T-helper 1 cell treated with Interleukin-12 subunit alpha and Interleukin-12 subunit beta and Interleukin-4 antibody, amounts not matched to agents 30 μg/mL and 1 μg/mL, for 36 hours (primary cell): ENCODE measurements around the gene C19orf47.
"Not testable (repeated sequence)": the region's sequence is repeated elsewhere in the genome, so short reads cannot be mapped to it uniquely, and the experiment has no call there.

ENCODE experiments used
- H3K27ac Mint-ChIP-seq: one replicate; pipeline ENCODE4 v1.8.0; 2021; ENCODE audit warnings: mild to moderate bottlenecking, mixed read lengths
- H3K27me3 Mint-ChIP-seq: one replicate; pipeline ENCODE4 v1.8.0; 2021; ENCODE audit warnings: low read depth, mixed read lengths
- H3K36me3 Mint-ChIP-seq: one replicate; pipeline ENCODE4 v1.8.0; 2021; ENCODE audit warnings: low read depth, mixed read lengths
- H3K4me1 Mint-ChIP-seq: one replicate; pipeline ENCODE4 v1.8.0; 2021; ENCODE audit warnings: low read depth, mixed read lengths
- H3K4me3 Mint-ChIP-seq: one replicate; pipeline ENCODE4 v1.8.0; 2021; ENCODE audit warnings: mild to moderate bottlenecking, moderate library complexity, mixed read lengths
- H3K9me3 Mint-ChIP-seq: one replicate; pipeline ENCODE4 v1.8.0; 2021; ENCODE audit warnings: mixed read lengths

Gene C19orf47

DNA sequence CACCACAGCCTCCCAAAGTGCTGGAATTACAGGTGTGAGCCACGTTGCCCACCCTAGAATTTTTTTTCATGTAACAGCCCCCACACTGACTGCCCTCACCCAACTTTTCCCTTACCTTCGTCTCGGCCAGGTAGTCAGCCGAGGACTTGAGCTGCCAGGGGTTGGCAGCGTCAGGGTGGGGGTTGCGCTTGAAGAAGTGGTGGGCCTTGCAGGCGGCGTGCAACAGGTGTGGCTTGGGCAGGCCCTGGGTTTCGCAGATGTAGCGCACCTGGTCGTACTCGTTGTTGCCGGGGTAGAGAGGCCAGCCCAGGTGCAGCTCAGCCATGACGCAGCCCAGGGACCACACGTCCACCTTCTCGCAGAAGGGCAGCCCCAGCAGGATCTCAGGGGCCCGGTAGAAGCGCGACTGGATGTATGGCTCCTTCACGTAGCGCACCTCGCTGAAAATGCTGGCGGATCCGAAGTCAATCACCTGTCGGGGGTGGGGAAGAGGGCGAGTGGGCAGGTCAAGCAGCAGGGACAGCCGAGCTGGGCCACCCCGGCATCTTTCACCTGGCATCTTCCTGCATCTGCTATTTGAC, 35.6 kb upstream of the C19orf47 start:
- Mint-ChIP-seq H3K4me1 (no peaks in the 10 kb centered on the region), H3K9me3 (no peaks in the 10 kb centered on the region), H3K4me3 (no peak overlapping the region), H3K36me3 (no peaks in the 10 kb centered on the region), H3K27ac (no peak overlapping the region), H3K27me3 (no peaks in the 10 kb centered on the region)

DNA sequence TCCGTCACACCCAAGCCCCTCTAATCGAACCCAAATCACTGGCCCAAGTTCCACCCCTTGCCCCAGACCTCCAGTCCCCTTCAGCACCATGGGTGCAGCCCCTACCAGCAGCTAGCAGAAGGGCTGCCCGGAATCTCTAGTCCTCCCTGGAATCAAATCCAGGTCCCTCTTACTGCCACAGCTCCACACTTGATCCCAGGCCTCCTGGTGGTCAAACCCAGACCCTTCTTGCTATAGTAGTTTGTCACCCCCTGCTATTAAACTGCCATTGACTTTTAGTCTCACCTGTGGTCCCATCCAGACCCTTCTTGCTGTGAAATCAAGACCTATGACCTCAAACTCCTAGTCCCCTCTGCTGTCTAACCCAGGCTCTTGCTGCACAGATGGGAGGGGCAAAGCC, 33.1 kb upstream of the C19orf47 start:
- no peak overlapping the region for H3K4me3 Mint-ChIP-seq
- H3K36me3 Mint-ChIP-seq: no peaks in the 10 kb centered on the region
- H3K27ac Mint-ChIP-seq: no peak overlapping the region
- no peaks in the 10 kb centered on the region for H3K4me1 Mint-ChIP-seq
- H3K9me3 Mint-ChIP-seq: no peaks in the 10 kb centered on the region
- H3K27me3 Mint-ChIP-seq: no peaks in the 10 kb centered on the region

DNA sequence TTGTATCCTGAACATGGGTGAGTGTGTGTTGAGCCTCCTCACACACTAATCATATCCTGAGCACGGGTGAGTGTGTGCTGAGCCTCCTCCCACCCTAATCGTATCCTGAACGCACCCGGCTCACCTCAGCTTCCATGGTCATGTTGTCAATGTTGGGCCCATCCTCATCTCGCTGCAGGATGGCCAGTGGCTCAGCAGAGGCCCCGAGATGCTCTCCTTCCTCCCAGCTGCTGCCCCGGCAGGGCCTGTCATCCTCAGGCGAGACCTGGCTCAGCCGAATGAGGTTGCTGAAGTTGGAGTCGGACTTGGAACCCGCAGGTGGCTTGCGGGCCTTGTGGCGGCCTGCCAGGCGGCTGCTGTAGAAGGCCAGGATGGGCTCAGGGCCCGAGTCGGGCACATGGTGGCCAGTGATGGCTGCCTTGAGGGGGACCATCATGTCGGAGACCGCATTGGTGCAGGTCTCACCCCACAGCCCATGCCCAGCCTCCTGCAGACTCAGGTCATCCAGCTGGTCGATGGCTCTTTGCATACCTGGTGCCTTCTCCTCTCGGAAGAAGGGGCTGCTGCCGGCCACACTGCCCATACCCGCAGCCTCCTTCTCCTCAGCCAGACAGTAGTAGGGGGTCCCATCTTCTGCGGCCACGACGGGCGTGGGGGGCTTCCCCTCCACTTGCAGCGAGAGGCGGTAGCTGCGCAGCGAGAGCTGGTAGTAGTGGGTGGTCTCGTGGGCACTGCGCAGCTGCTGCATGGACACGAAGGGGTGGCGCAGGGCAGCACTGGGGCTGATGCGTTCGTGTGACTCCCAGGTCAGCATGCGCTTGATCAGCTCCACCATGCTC, 32.2 kb upstream of the C19orf47 start:
- no peak overlapping the region for H3K27ac Mint-ChIP-seq

DNA sequence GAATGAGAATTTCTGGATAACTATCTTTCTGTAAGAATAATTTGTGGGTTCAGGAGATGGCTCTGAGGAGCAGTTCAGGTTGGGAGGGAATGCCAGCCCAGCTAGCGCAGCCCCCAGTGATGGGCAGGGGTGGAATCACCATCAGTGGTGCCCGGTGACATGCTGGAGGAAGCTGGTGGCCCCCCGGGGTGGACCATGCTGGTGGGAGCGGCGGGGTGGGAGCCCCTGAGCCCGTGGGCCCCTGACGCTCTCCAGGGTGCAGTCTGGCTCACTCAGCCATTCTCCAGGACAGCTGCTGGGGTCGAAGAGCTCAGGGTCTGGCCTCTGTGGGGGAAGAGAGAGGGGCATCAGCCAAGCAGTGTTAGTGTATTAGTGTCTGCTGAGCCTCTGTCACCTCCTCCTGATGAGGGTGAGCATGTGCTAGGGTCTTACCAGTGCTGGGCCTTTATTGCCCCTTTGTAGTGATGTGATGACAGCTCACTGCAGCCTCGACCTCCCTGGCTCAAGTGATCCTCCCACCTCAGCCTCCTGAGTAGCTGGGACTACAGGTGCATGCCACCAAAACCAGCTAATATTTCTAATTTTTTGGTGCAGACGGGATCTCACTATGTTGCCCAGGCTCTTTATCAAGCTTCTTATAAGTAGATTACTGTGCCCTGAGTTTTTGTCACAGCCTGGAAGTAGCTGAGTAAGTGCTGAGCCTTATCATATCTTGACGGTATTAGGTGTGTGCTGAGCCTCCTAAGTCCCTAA, 31.4 kb upstream of the C19orf47 start:
- H3K27me3 Mint-ChIP-seq: no peaks in the 10 kb centered on the region
- H3K9me3 Mint-ChIP-seq: no peaks in the 10 kb centered on the region
- no peak overlapping the region for H3K27ac Mint-ChIP-seq
- no peak overlapping the region for H3K4me3 Mint-ChIP-seq
- peaks cover 4% of the 10 kb centered on the region for H3K4me1 Mint-ChIP-seq
- peaks cover 3% of the 10 kb centered on the region for H3K36me3 Mint-ChIP-seq

More for the DNA sequence above, 32.2 kb upstream of the C19orf47 start:
- Mint-ChIP-seq H3K9me3 (no peaks in the 10 kb centered on the region), H3K4me3 (no peak overlapping the region), H3K36me3 (no peaks in the 10 kb centered on the region), H3K4me1 (no peaks in the 10 kb centered on the region), H3K27me3 (no peaks in the 10 kb centered on the region)

DNA sequence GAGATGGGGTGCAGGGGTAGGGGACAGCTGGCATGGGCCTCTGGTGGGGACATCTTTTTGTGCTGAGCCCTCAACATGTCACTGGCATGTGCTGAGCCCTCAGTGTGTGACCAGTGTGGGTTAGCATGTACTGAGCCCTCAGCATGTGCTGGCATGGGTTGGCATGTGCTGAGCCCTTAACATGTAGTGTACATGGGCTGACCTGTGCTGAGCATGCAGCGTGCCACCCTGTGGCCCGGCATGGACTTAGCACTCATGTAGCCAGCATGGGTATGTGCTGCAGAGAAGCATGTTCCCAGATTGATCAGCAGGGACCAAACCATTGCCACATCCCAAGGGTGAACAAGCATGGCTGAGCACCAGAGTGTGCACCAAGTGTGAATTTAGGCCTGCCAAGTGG, 30.3 kb upstream of the C19orf47 start:
- no peaks in the 10 kb centered on the region for H3K9me3 Mint-ChIP-seq
- H3K27me3 Mint-ChIP-seq: no peaks in the 10 kb centered on the region
- peaks cover 8% of the 10 kb centered on the region for H3K4me1 Mint-ChIP-seq
- peaks cover 3% of the 10 kb centered on the region for H3K36me3 Mint-ChIP-seq
- H3K4me3 Mint-ChIP-seq: no peak overlapping the region
- no peak overlapping the region for H3K27ac Mint-ChIP-seq

DNA sequence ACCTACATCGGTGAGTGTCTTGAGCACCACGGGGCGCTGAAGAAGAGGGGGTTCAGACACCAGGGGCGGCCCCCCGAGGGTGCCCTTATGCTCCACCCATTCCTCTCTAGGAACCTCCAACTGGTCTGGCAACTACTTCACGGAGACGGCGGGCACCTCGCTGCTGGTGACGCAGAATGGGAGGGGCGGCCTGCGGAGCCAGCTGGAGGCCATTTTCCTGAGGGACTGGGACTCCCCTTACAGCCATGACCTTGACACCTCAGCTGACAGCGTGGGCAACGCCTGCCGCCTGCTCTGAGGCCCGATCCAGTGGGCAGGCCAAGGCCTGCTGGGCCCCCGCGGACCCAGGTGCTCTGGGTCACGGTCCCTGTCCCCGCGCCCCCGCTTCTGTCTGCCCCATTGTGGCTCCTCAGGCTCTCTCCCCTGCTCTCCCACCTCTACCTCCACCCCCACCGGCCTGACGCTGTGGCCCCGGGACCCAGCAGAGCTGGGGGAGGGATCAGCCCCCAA, 29.7 kb upstream of the C19orf47 start:
- Mint-ChIP-seq H3K36me3 (peaks cover 3% of the 10 kb centered on the region), H3K27me3 (no peaks in the 10 kb centered on the region), H3K9me3 (no peaks in the 10 kb centered on the region), H3K4me1 (peaks cover 8% of the 10 kb centered on the region), H3K27ac (no peak overlapping the region), H3K4me3 (no peak overlapping the region)

DNA sequence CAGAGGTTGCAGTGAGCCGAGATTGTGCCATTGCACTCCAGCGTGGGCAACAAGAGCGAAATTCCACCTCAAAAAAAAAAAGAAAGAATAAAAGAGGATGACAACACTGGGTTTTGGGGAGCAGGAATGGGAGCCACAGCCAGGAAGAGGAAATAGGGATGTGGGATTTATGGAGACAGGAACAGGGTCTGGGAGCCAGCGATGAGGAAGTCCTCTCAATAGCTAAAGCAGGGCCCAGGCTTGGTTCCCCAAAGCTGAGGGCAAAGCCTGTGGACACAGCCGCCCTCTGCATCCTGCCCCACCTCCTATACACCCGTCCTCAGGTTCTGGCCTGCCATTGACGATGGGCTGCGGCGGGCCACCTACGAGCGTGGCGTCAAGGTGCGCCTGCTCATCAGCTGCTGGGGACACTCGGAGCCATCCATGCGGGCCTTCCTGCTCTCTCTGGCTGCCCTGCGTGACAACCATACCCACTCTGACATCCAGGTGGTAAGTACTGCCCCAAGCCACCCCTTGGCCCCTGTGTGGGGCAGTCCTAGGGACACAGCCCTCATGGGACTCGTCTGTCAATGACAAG, 28.2 kb upstream of the C19orf47 start:
- no peaks in the 10 kb centered on the region for H3K27me3 Mint-ChIP-seq
- no peak overlapping the region for H3K4me3 Mint-ChIP-seq
- H3K9me3 Mint-ChIP-seq: no peaks in the 10 kb centered on the region
- H3K36me3 Mint-ChIP-seq: peaks cover 5% of the 10 kb centered on the region
- peaks cover 8% of the 10 kb centered on the region for H3K4me1 Mint-ChIP-seq
- no peak overlapping the region for H3K27ac Mint-ChIP-seq

DNA sequence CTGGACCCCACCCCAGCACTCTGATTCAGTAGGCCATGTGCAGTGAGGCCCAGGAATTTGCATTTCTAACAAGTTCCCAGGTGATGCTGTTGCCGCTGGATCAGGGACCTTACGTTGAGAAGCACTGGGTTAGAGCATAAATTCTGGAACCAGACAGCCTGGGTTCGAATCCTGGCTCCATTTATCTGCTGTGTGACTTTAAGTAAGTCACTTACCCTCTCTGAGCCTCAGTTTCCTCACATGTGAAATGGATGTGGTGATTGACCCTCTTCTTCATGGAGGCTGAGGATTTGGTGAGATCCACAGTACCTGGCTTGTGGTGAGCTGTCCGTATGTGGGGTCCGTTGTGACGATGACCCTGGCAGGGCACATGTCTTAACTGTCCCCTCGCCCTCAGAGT, 25.9 kb upstream of the C19orf47 start:
- no peak overlapping the region for H3K27ac Mint-ChIP-seq
- H3K9me3 Mint-ChIP-seq: no peaks in the 10 kb centered on the region
- peaks cover 8% of the 10 kb centered on the region for H3K4me1 Mint-ChIP-seq
- H3K4me3 Mint-ChIP-seq: no peak overlapping the region
- H3K36me3 Mint-ChIP-seq: peaks cover 5% of the 10 kb centered on the region
- no peaks in the 10 kb centered on the region for H3K27me3 Mint-ChIP-seq

DNA sequence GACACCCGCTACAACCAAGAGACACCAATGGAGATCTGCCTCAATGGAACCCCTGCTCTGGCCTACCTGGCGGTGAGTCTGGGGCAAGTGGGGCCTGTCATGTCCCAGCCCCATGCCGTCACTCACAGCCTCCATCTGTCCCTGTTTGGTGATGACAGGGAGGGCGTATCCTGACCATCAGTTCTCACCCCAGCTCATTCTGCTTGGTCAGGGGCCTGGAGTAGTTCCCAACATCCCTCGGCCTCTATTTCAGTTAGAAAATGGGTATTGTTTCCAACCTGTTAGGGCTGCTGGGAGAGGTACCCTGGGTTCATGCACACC, 23.6 kb upstream of the C19orf47 start:
- H3K27me3 Mint-ChIP-seq: no peaks in the 10 kb centered on the region
- H3K4me1 Mint-ChIP-seq: peaks cover 8% of the 10 kb centered on the region
- no peak overlapping the region for H3K27ac Mint-ChIP-seq
- H3K9me3 Mint-ChIP-seq: no peaks in the 10 kb centered on the region
- peaks cover 5% of the 10 kb centered on the region for H3K36me3 Mint-ChIP-seq
- no peak overlapping the region for H3K4me3 Mint-ChIP-seq

DNA sequence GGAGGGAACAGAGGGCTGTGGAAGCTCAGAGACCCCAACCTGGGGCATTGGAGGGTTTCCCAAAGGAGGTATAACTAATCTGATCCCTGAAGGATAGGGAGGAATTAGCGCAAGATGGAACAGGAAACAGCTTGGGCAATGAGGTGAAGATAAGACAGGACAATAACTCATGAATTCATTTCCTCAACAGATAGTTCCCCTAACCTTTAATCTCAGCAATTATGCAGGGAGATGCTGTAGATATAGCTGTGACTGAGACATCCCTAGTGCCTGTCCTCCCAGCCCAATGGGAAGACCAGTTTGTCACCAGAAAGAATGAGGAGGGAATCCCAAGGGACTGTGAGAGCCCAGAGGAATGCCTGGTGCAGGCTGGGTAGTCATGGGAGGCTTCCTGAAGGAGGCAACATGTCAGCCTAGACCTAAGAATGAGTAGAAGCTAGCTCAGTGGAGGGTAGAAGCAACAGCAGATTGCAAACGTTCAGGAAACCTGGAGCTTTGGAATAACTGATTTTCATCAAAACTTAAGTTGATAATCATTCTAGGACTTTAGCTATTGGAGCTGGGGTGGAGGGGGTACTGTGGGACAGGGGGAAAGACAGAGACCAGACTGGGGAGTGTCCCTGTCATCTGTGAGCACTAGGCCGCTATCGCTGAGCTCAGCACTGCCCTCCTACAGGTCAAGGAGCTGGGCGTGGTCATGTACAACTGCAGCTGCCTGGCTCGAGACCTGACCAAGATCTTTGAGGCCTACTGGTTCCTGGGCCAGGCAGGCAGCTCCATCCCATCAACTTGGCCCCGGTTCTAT, 23.0 kb upstream of the C19orf47 start:
- H3K4me3 Mint-ChIP-seq: no peak overlapping the region
- H3K36me3 Mint-ChIP-seq: peaks cover 5% of the 10 kb centered on the region
- no peaks in the 10 kb centered on the region for H3K27me3 Mint-ChIP-seq
- no peak overlapping the region for H3K27ac Mint-ChIP-seq
- H3K4me1 Mint-ChIP-seq: peaks cover 8% of the 10 kb centered on the region
- H3K9me3 Mint-ChIP-seq: no peaks in the 10 kb centered on the region

DNA sequence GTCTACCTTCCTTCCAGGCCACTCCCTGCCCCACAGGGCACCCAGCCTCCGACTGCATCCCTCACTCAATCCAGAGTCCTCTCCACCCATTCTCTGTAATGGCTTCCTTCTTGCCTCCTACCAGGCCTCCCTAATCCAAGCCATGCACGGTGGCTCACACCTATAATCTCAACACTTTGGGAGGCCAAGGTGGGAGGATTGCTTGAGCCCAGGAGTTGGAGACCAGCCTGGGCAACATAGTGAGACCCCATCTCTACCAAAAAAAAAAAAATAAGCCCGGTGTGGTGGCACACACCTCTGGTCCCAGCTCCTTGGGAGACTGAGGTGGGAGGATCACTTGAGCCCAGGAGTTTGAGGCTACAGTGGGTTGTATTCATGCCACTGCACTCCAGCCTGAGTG, 22.1 kb upstream of the C19orf47 start:
- not testable (repeated sequence) for H3K27ac Mint-ChIP-seq, H3K9me3 Mint-ChIP-seq, H3K27me3 Mint-ChIP-seq, H3K36me3 Mint-ChIP-seq, H3K4me3 Mint-ChIP-seq
- H3K4me1 Mint-ChIP-seq: peaks cover 10% of the 10 kb centered on the region

DNA sequence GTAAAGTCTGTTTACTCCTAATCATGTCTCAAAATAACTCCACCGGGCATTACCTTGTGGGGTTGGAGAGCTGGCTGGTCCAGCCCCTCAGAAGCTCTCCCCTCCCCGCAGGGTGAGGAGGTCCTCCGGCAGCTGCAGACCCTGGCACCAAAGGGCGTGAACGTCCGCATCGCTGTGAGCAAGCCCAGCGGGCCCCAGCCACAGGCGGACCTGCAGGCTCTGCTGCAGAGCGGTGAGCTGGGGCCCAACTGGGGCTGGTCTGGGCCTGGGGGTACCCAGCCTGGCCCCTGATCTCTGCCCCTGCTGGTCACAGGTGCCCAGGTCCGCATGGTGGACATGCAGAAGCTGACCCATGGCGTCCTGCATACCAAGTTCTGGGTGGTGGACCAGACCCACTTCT, 21.6 kb upstream of the C19orf47 start:
- peaks cover 2% of the 10 kb centered on the region for H3K36me3 Mint-ChIP-seq
- no peak overlapping the region for H3K27ac Mint-ChIP-seq
- no peak overlapping the region for H3K4me3 Mint-ChIP-seq
- H3K9me3 Mint-ChIP-seq: no peaks in the 10 kb centered on the region
- peaks cover 10% of the 10 kb centered on the region for H3K4me1 Mint-ChIP-seq
- no peaks in the 10 kb centered on the region for H3K27me3 Mint-ChIP-seq

DNA sequence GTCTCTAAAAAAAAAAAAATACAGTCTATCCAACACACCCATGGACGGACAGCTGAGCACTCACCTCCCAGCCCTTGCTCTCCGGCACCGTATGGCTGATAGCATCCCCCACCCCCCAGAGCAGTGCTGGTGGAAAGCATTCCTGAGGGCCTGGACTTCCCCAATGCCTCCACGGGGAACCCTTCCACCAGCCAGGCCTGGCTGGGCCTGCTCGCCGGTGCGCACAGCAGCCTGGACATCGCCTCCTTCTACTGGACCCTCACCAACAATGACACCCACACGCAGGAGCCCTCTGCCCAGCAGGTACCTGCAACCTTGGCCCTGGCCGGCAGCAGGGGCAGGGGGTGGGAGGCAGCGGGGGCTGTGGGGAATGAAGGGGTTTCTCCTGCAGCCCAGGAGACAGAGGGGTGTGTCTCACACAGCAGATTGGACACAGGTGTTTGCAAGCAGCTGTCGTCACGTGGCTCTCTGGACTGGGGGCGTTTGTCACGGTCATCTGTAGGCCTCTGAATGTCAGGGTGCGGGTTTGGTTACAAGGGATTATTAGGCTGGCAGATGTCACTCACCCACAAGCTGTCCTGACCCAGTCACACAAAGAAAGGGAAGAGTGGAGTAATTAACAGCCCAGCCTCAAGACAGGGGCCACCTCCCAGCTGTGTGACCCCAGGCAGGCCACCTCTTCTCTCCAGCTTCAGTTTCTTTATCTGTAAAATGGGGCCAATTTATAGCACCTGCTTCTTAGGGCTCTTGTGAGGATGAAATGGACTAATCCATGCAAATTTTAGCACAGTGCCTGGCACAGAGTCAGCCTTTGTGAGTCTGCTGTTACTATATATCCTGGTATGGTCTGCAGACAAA, 19.6 kb upstream of the C19orf47 start:
- Mint-ChIP-seq H3K36me3 (peaks cover under 1% of the 10 kb centered on the region), H3K4me1 (peaks cover 9% of the 10 kb centered on the region), H3K27me3 (no peaks in the 10 kb centered on the region), H3K4me3 (no peak overlapping the region), H3K27ac (no peak overlapping the region), H3K9me3 (no peaks in the 10 kb centered on the region)
